Measurements from ENCODE around the gene IFITM5. TPM values are rescaled to one million over a fixed set of nuclear protein-coding genes. Genes with fewer than 3 reads are reported as not detected.

Gene IFITM5
- total and polyA plus RNA-seq, 9 of the 15 experiments (the other 6 are each of a cell fraction or from before 2014, with no cell fraction given), result 0.19 TPM; not detected in 8

GRCh38 chr11:313787-314553, 14.6 kb upstream of the IFITM5 start, which contains the start of gene IFITM1 (continued):
- TF ChIP-seq, protein P1, sequence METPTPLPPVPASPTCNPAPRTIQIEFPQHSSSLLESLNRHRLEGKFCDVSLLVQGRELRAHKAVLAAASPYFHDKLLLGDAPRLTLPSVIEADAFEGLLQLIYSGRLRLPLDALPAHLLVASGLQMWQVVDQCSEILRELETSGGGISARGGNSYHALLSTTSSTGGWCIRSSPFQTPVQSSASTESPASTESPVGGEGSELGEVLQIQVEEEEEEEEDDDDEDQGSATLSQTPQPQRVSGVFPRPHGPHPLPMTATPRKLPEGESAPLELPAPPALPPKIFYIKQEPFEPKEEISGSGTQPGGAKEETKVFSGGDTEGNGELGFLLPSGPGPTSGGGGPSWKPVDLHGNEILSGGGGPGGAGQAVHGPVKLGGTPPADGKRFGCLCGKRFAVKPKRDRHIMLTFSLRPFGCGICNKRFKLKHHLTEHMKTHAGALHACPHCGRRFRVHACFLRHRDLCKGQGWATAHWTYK (CRISPR knock-in tag; IDR thresholded peaks at IDR 0.05), result peak; percentile 73
- TF ChIP-seq ZNF197 (CRISPR knock-in tag; IDR thresholded peaks at IDR 0.05; ENCODE audit: low read depth) (no peak), POLR2AphosphoS5 (IDR thresholded peaks at IDR 0.05; ENCODE audit: control insufficient read depth, insufficient read depth, low read depth, low read length) (peak; percentile 69), NFYB (IDR thresholded peaks at IDR 0.05; ENCODE audit: extremely low read depth, insufficient read length) (no peak), GATAD2A (IDR thresholded peaks at IDR 0.05) (no peak), ZNF583 (CRISPR knock-in tag; IDR thresholded peaks at IDR 0.05) (peak; percentile 32; the same call in 1 of the 2 replicates), RBM17 (IDR thresholded peaks at IDR 0.05; ENCODE audit: borderline replicate concordance, low read depth, low read length) (no peak), EWSR1 (IDR thresholded peaks at IDR 0.05; ENCODE audit: borderline replicate concordance, low read depth, partially characterized antibody) (no peak)
- TF ChIP-seq, protein P2, sequence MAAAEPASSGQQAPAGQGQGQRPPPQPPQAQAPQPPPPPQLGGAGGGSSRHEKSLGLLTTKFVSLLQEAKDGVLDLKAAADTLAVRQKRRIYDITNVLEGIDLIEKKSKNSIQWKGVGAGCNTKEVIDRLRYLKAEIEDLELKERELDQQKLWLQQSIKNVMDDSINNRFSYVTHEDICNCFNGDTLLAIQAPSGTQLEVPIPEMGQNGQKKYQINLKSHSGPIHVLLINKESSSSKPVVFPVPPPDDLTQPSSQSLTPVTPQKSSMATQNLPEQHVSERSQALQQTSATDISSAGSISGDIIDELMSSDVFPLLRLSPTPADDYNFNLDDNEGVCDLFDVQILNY (CRISPR knock-in tag; IDR thresholded peaks at IDR 0.05), result no peak
- TF ChIP-seq, protein P3, sequence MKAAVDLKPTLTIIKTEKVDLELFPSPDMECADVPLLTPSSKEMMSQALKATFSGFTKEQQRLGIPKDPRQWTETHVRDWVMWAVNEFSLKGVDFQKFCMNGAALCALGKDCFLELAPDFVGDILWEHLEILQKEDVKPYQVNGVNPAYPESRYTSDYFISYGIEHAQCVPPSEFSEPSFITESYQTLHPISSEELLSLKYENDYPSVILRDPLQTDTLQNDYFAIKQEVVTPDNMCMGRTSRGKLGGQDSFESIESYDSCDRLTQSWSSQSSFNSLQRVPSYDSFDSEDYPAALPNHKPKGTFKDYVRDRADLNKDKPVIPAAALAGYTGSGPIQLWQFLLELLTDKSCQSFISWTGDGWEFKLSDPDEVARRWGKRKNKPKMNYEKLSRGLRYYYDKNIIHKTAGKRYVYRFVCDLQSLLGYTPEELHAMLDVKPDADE (conservative IDR thresholded peaks at IDR 0.05; ENCODE audit: control insufficient read depth, low read depth, low read length), result 0 out of 2 replicates have a peak, but pooled peaks have one; percentile 25
- TF ChIP-seq, protein P4, sequence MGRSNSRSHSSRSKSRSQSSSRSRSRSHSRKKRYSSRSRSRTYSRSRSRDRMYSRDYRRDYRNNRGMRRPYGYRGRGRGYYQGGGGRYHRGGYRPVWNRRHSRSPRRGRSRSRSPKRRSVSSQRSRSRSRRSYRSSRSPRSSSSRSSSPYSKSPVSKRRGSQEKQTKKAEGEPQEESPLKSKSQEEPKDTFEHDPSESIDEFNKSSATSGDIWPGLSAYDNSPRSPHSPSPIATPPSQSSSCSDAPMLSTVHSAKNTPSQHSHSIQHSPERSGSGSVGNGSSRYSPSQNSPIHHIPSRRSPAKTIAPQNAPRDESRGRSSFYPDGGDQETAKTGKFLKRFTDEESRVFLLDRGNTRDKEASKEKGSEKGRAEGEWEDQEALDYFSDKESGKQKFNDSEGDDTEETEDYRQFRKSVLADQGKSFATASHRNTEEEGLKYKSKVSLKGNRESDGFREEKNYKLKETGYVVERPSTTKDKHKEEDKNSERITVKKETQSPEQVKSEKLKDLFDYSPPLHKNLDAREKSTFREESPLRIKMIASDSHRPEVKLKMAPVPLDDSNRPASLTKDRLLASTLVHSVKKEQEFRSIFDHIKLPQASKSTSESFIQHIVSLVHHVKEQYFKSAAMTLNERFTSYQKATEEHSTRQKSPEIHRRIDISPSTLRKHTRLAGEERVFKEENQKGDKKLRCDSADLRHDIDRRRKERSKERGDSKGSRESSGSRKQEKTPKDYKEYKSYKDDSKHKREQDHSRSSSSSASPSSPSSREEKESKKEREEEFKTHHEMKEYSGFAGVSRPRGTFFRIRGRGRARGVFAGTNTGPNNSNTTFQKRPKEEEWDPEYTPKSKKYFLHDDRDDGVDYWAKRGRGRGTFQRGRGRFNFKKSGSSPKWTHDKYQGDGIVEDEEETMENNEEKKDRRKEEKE (IDR thresholded peaks at IDR 0.05; ENCODE audit: borderline replicate concordance in 1 of 2, control insufficient read depth in 1 of 2, low read depth in 2 of 2, low read length in 1 of 2), result no peak

Data from K562 (cell line).